Measurements from ENCODE around the gene LTN1.

LTN1 gene

GRCh38 chr21:28937737-28938136 lies 54.9 kb downstream of the LTN1 start:
- TF ChIP-seq SIN3A (IDR thresholded peaks at IDR 0.05; ENCODE audit: borderline replicate concordance, insufficient read depth, low read length) (no peak), TAF1 (IDR thresholded peaks at IDR 0.05; ENCODE audit: borderline replicate concordance, insufficient read depth, low read length) (no peak), FOXP2 (optimal IDR thresholded peaks at IDR 0.05; ENCODE audit: borderline replicate concordance, extremely low read depth, extremely low read length, insufficient read depth) (no peak), POLR2AphosphoS5 (IDR thresholded peaks at IDR 0.05; ENCODE audit: low read depth, low read length) (no peak), REST (IDR thresholded peaks at IDR 0.05; ENCODE audit: insufficient read depth in 1 of 2, low read depth in 2 of 2, low read length in 2 of 2) (no peak)

GRCh38 chr21:28936721-28937120 lies 56.0 kb downstream of the LTN1 start:
- TF ChIP-seq POLR2AphosphoS5 (IDR thresholded peaks at IDR 0.05; ENCODE audit: low read depth, low read length) (no peak), FOXP2 (optimal IDR thresholded peaks at IDR 0.05; ENCODE audit: borderline replicate concordance, extremely low read depth, extremely low read length, insufficient read depth) (no peak), SIN3A (IDR thresholded peaks at IDR 0.05; ENCODE audit: borderline replicate concordance, insufficient read depth, low read length) (no peak), REST (IDR thresholded peaks at IDR 0.05; ENCODE audit: insufficient read depth in 1 of 2, low read depth in 2 of 2, low read length in 2 of 2) (no peak)

- no peak for TF ChIP-seq POLR2AphosphoS5 (IDR thresholded peaks at IDR 0.05; ENCODE audit: low read depth, low read length)
- no peak for TF ChIP-seq FOXP2 (optimal IDR thresholded peaks at IDR 0.05; ENCODE audit: borderline replicate concordance, extremely low read depth, extremely low read length, insufficient read depth)
- no peak for TF ChIP-seq TAF1 (IDR thresholded peaks at IDR 0.05; ENCODE audit: borderline replicate concordance, insufficient read depth, low read length)
- no peak for TF ChIP-seq SIN3A (IDR thresholded peaks at IDR 0.05; ENCODE audit: borderline replicate concordance, insufficient read depth, low read length)
- TF ChIP-seq REST (IDR thresholded peaks at IDR 0.05; ENCODE audit: insufficient read depth in 1 of 2, low read depth in 2 of 2, low read length in 2 of 2) = no peak
Observed at GRCh38 chr21:28936036-28936435, 56.6 kb downstream of the LTN1 start.

GRCh38 chr21:28932717-28933116 lies 60.0 kb downstream of the LTN1 start:
- TF ChIP-seq TAF1 (IDR thresholded peaks at IDR 0.05; ENCODE audit: borderline replicate concordance, insufficient read depth, low read length) (no peak), POLR2AphosphoS5 (IDR thresholded peaks at IDR 0.05; ENCODE audit: low read depth, low read length) (no peak), REST (IDR thresholded peaks at IDR 0.05; ENCODE audit: insufficient read depth in 1 of 2, low read depth in 2 of 2, low read length in 2 of 2) (no peak), FOXP2 (optimal IDR thresholded peaks at IDR 0.05; ENCODE audit: borderline replicate concordance, extremely low read depth, extremely low read length, insufficient read depth) (no peak)

All from PFSK-1 (cell line).